Trophoblast cell (in vitro differentiated cells and primary cell): ENCODE data around the gene C3orf49.

Experiments used
- DNase-seq, 2 donors: peaks; one replicate each; pipeline ENCODE4 v3.0.0-alpha.2; 2016
- H2AFZ ChIP-seq: 2 replicates; pipeline ENCODE4 v1.6.1; 2013; ENCODE audit warnings: low read length, moderate library complexity, mild to moderate bottlenecking; ENCODE audit not compliant: insufficient read depth, poor library complexity
- H2AK5ac ChIP-seq: 2 replicates; pipeline ENCODE4 v1.6.1; 2013; ENCODE audit warnings: mild to moderate bottlenecking, low read length
- H2BK120ac ChIP-seq: 2 replicates; pipeline ENCODE4 v1.6.1; 2013; ENCODE audit warnings: low read length, mild to moderate bottlenecking, moderate library complexity; ENCODE audit not compliant: insufficient read depth, poor library complexity
- H2BK12ac ChIP-seq: 2 replicates; pipeline ENCODE4 v1.6.1; 2013; ENCODE audit warnings: mild to moderate bottlenecking, low read length, moderate library complexity
- H2BK5ac ChIP-seq: 2 replicates; pipeline ENCODE4 v1.6.1; 2013; ENCODE audit warnings: low read length, low read depth, moderate library complexity, mild to moderate bottlenecking; ENCODE audit not compliant: poor library complexity
- H3K14ac ChIP-seq: 2 replicates; pipeline ENCODE4 v1.6.1; 2013; ENCODE audit warnings: mild to moderate bottlenecking, low read length
- H3K18ac ChIP-seq: 2 replicates; pipeline ENCODE4 v1.6.1; 2013; ENCODE audit warnings: mild to moderate bottlenecking, low read length
- H3K23ac ChIP-seq: 2 replicates; pipeline ENCODE4 v1.6.1; 2013; ENCODE audit warnings: low read length
- H3K27ac ChIP-seq: 2 replicates; pipeline ENCODE4 v1.5.1; 2013; ENCODE audit warnings: low read depth, mild to moderate bottlenecking, inconsistent platforms, low read length, moderate library complexity
- H3K27me3 ChIP-seq: 2 replicates; pipeline ENCODE4 v1.6.1; 2013; ENCODE audit warnings: inconsistent platforms, mild to moderate bottlenecking, low read length, moderate library complexity; ENCODE audit not compliant: insufficient read depth
- H3K36me3 ChIP-seq, 2 experiments: 1 replicate in 1 of 2; 2 replicates in 1 of 2; pipeline ENCODE4 v1.6.1; 2013; ENCODE audit warnings: low read length in 2 of 2, mild to moderate bottlenecking in 2 of 2, moderate library complexity in 1 of 2; ENCODE audit not compliant: insufficient read depth in 2 of 2, control insufficient read depth in 1 of 2
- H3K4ac ChIP-seq: 2 replicates; pipeline ENCODE4 v1.6.1; 2013; ENCODE audit warnings: low read depth, mild to moderate bottlenecking, low read length, moderate library complexity
- H3K4me1 ChIP-seq, 2 experiments: 1 replicate in 1 of 2; 2 replicates in 1 of 2; pipeline ENCODE4 v1.6.1; 2013; ENCODE audit warnings: low read length in 2 of 2, mild to moderate bottlenecking in 2 of 2, moderate library complexity in 1 of 2; ENCODE audit not compliant: insufficient read depth in 2 of 2, control insufficient read depth in 1 of 2
- H3K4me2 ChIP-seq: 2 replicates; pipeline ENCODE4 v1.6.1; 2013; ENCODE audit warnings: inconsistent platforms, mild to moderate bottlenecking, low read length, moderate library complexity
- H3K4me3 ChIP-seq: 2 replicates; pipeline ENCODE4 v1.5.1; 2013; ENCODE audit warnings: mild to moderate bottlenecking, low read depth, low read length, inconsistent platforms
- H3K79me1 ChIP-seq: one replicate; pipeline ENCODE4 v1.6.1; 2013; ENCODE audit warnings: low read length
- H3K79me2 ChIP-seq: 2 replicates; pipeline ENCODE4 v1.6.1; 2013; ENCODE audit warnings: low read length, mild to moderate bottlenecking; ENCODE audit not compliant: control insufficient read depth, insufficient read depth, poor library complexity
- H3K9ac ChIP-seq: 2 replicates; pipeline ENCODE4 v1.6.1; 2013; ENCODE audit warnings: mild to moderate bottlenecking, low read length
- H3K9me3 ChIP-seq: 2 replicates; pipeline ENCODE4 v1.6.1; 2013; ENCODE audit warnings: low read depth, mild to moderate bottlenecking, control low read depth, inconsistent platforms, low read length; ENCODE audit not compliant: insufficient read depth
- H4K12ac ChIP-seq: 2 replicates; pipeline ENCODE4 v1.6.1; 2013; ENCODE audit warnings: low read depth, mild to moderate bottlenecking, low read length, moderate library complexity
- H4K8ac ChIP-seq: 2 replicates; pipeline ENCODE4 v1.6.1; 2013; ENCODE audit warnings: low read depth, mild to moderate bottlenecking, low read length, moderate library complexity
- H4K91ac ChIP-seq: one replicate; pipeline ENCODE4 v1.6.1; 2013; ENCODE audit warnings: low read depth, mild to moderate bottlenecking, low read length, moderate library complexity
- WGBS: extraction: QIAGEN DNeasy Blood & Tissue Kit; methylation state at CpG from one replicate; pipeline ENCODE4 v1.1.7; 2013; ENCODE audit warnings: missing lambda C conversion rate; ENCODE audit not compliant: insufficient read length, insufficient coverage; ENCODE audit errors: extremely low coverage; 5-methylcytosine and 5-hydroxymethylcytosine counted together

C3orf49 gene

DNA sequence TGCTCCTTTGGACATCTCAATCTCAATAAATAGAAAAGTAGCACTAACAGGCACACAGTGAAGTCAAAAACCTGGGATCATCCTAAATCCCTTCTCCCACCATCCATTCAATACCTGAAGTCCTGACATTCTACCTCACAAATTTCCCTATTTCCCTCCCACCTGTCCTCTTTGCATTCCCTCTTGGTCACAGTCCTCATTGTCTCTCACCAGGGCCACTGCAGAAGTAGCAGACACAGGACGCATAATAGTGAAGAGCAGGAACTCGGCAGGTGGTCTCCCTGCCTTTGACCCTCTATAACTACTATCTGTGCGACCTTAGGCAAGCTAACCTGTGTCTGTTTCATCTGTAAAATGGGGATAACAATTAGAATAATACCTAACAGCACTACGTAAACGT lies 42.2 kb downstream of the C3orf49 start:
- Histone ChIP-seq H3K4ac (no peak overlapping the region), H3K4me1 (peaks cover 5 to 7% of the 10 kb centered on the region in 2 experiments), H2AFZ (no peak overlapping the region), H3K79me1 (peaks cover 13% of the 10 kb centered on the region), H3K79me2 (peaks cover 18% of the 10 kb centered on the region), H3K9me3 (no peaks in the 10 kb centered on the region), H2BK12ac (no peak overlapping the region), H3K27ac (no peak overlapping the region), H3K14ac (no peak overlapping the region), H4K91ac (no peak overlapping the region), H3K4me3 (no peak overlapping the region), H2BK5ac (no peak overlapping the region), H3K36me3 (peaks cover 1% of the 10 kb centered on the region in 2 experiments), H4K8ac (no peak overlapping the region), H3K18ac (no peak overlapping the region), H2AK5ac (no peak overlapping the region), H3K27me3 (no peaks in the 10 kb centered on the region), H3K23ac (no peak overlapping the region), H3K4me2 (no peak overlapping the region), H2BK120ac (no peak overlapping the region), H3K9ac (no peak overlapping the region), H4K12ac (no peak overlapping the region)
- DNase-seq = no peak
- WGBS = no CpG with 5 or more reads among the region's 5 CpGs

- peaks cover 5 to 7% of the 10 kb centered on the region in 2 experiments for H3K4me1 ChIP-seq
- H3K18ac ChIP-seq = peak overlapping the region; percentile 100
- no peak overlapping the region for H3K27ac ChIP-seq
- H3K79me2 ChIP-seq = peaks cover 18% of the 10 kb centered on the region
- peak overlapping the region; percentile 85 for H3K4me3 ChIP-seq
- H3K27me3 ChIP-seq = no peaks in the 10 kb centered on the region
- H2BK12ac ChIP-seq = peak overlapping the region; percentile 30
- peak overlapping the region; percentile 91 for H3K9ac ChIP-seq
- H2BK120ac ChIP-seq = peak overlapping the region; percentile 96
- peak overlapping the region; percentile 100 for H3K14ac ChIP-seq
- H3K4ac ChIP-seq = peak overlapping the region; percentile 100
- peaks cover 13% of the 10 kb centered on the region for H3K79me1 ChIP-seq
- peak overlapping the region; percentile 81 for H3K4me2 ChIP-seq
- peak overlapping the region; percentile 99 for H4K91ac ChIP-seq
- H3K9me3 ChIP-seq = no peaks in the 10 kb centered on the region
- H2BK5ac ChIP-seq = peak overlapping the region; percentile 89
- 100% methylated on average over 2 of the region's 5 CpGs for WGBS
- H4K12ac ChIP-seq = peak overlapping the region; percentile 89
- no peak overlapping the region for H3K23ac ChIP-seq
- peak overlapping the region; percentile 100 for H4K8ac ChIP-seq
- H2AFZ ChIP-seq = peak overlapping the region; percentile 82
- peak overlapping the region; percentile 98 for H2AK5ac ChIP-seq
- H3K36me3 ChIP-seq = peaks cover 1 to 2% of the 10 kb centered on the region in 2 experiments
- DNase-seq = no peak
These were observed 43.7 kb downstream of the C3orf49 start for GRCh38 chr3:63862804-63863149.

GRCh38 chr3:63863150-63864007 lies 44.3 kb downstream of the C3orf49 start, which contains the start of the genes ATXN7 and THOC7:
Gene ATXN7, plus strand, starts transcription at chr3:63863867. Its CDS starts 48,732 bp downstream, at chr3:63912599.
Gene THOC7, minus strand, starts transcription at chr3:63863805. Its CDS starts 15 bp downstream, at chr3:63863790.
- H3K4me1 ChIP-seq = peaks cover 5 to 7% of the 10 kb centered on the region in 2 experiments
- H4K91ac ChIP-seq = peak within 1 kb of the TSS; percentile 99
- peak within 1 kb of the TSS; percentile 89 for H4K12ac ChIP-seq
- DNase-seq = peak; percentile 52 to 68
- H3K36me3 ChIP-seq = peaks cover 1 to 2% of the 10 kb centered on the region in 2 experiments
- H2AK5ac ChIP-seq = peak within 1 kb of the TSS; percentile 98
- peaks cover 13% of the 10 kb centered on the region for H3K79me1 ChIP-seq
- peak within 1 kb of the TSS; percentile 89 for H2BK5ac ChIP-seq
- peak within 1 kb of the TSS; percentile 84 for H3K4me2 ChIP-seq
- H3K4me3 ChIP-seq = peak within 1 kb of the TSS; percentile 94
- peak within 1 kb of the TSS; percentile 82 for H2AFZ ChIP-seq
- peak within 1 kb of the TSS; percentile 30 for H2BK12ac ChIP-seq
- WGBS = no CpG with 5 or more reads among the region's 98 CpGs
- peak within 1 kb of the TSS; percentile 100 for H3K14ac ChIP-seq
- H2BK120ac ChIP-seq = peak within 1 kb of the TSS; percentile 96
- H4K8ac ChIP-seq = peak within 1 kb of the TSS; percentile 100
- H3K79me2 ChIP-seq = peaks cover 18% of the 10 kb centered on the region
- H3K23ac ChIP-seq = no peak within 1 kb of the TSS
- H3K27me3 ChIP-seq = no peaks in the 10 kb centered on the region
- peak within 1 kb of the TSS; percentile 74 for H3K27ac ChIP-seq
- H3K18ac ChIP-seq = peak within 1 kb of the TSS; percentile 100
- peak within 1 kb of the TSS; percentile 100 for H3K4ac ChIP-seq
- H3K9ac ChIP-seq = peak within 1 kb of the TSS; percentile 91
- H3K9me3 ChIP-seq = no peaks in the 10 kb centered on the region

DNA sequence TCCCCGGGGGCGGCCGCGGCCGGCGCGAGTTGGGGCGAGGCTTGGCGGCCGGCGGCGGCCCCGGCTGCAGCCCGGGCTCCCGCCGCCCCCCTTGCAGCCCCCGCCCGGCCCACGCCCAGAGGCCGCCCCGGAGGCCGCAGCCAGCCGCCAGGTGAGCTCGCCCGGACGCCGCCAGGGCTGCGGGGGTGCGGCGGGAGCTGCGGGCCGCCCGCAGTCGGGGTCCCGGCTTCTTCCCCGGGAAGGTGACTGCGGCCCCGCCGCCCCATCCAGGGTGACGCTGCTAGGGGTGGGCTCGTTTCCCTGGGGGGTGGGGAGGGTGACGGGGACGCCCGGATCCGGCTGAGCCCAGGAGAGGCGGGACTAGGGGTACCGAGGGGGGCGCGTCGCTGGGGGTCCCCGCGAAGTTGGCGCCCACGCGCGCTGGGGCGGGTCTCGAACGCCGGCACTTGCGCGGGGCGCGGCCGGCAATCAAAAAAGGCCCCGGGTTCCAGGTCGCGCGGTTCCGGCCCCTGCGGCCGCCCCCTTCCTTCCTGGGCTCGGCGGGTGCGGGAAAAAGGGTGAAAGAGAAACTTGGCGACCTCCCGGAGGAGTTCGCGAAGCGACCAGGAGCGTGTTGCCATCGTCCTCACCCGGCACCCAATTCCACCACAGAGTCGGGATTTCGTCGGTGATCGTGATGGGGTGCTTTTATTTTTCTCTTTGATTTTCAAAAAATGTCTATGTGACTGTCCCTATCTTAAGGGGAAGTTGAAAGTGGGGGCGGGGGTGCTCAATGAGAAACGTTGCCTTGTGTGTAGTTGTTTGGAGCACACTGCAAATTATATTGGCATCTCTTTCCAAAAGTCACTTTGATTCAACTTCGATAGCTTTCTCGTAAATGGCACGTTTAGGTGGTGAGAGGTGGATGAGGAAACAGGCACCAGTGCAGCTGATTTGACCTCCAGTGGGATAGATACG lies 45.2 kb downstream of the C3orf49 start:
- peaks cover 5 to 7% of the 10 kb centered on the region in 2 experiments for H3K4me1 ChIP-seq
- H4K8ac ChIP-seq = peak overlapping the region; percentile 85
- peak overlapping the region; percentile 69 for H4K12ac ChIP-seq
- H3K14ac ChIP-seq = peak overlapping the region; percentile 79
- peak overlapping the region; percentile 89 for H3K9ac ChIP-seq
- H3K18ac ChIP-seq = peak overlapping the region; percentile 85
- peak overlapping the region; percentile 92 for H3K4ac ChIP-seq
- H2BK120ac ChIP-seq = peak overlapping the region; percentile 71
- peak overlapping the region; percentile 74 for H3K27ac ChIP-seq
- peak overlapping the region; percentile 95 for H4K91ac ChIP-seq
- H3K4me3 ChIP-seq = peak overlapping the region; percentile 94
- peak overlapping the region; percentile 84 for H2BK5ac ChIP-seq
- H3K4me2 ChIP-seq = peak overlapping the region; percentile 84
- WGBS = no CpG with 5 or more reads among the region's 93 CpGs
- H3K36me3 ChIP-seq = peaks cover 1 to 2% of the 10 kb centered on the region in 2 experiments
- H2AFZ ChIP-seq = peak overlapping the region; percentile 12
- H3K23ac ChIP-seq = no peak overlapping the region
- no peak overlapping the region for H2AK5ac ChIP-seq
- no peak overlapping the region for H2BK12ac ChIP-seq
- peaks cover 18% of the 10 kb centered on the region for H3K79me2 ChIP-seq
- H3K79me1 ChIP-seq = peaks cover 13% of the 10 kb centered on the region
- peak; percentile 35 to 50 for DNase-seq
- H3K27me3 ChIP-seq = no peaks in the 10 kb centered on the region
- no peaks in the 10 kb centered on the region for H3K9me3 ChIP-seq
